HG03097 (cell line): ENCODE data around the gene DMRT2.

Experiments
- ATAC-seq: cut with Tn5 transposase; IDR thresholded peaks from one replicate; pipeline ENCODE4 v1.9.1; 2021; ENCODE audit not compliant: unreplicated experiment, low FRiP score

Gene DMRT2

DNA sequence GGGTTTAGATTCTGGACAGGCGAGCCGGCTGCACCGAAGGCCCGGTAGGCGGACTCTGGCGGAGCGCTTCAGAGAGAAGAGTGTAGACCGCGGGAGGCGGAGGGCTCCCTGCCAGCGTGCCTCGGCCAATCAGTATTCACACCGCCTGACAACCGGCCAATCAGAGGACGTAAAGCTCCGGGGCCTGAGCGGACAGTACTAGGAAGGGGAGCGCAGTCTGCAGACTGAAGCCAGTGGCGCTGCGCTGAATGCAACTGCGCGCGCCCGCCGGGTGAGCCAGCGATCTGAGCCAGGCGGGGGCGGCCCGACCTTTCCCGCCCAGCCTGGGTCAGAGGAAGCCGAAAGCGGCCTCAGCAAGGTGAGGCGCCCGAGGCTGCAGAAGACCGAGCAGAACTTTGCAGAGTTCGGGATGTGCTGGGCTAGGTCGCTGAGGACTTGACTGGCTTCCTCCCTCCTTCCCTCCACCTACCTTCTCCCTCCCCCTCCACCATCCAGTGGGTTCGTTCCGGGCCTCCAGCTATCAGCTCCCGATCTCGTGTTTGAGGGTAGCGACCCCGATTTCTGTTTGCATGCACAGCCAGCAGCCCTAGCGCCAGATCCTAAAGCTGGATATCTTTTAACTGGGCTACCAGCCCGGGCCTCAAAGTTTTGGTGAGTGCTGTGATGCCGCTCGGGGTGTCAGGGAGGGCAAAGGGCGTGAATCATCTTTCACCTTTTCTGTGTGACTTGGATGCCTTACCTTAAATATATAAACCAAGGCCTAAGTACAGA is at the start of gene DMRT2:
DMRT2 (plus strand) TSS at position 233 of the 771 bp plus-strand sequence. CDS start 1,257 bp downstream, outside the sequence.
- no peak for ATAC-seq

DNA sequence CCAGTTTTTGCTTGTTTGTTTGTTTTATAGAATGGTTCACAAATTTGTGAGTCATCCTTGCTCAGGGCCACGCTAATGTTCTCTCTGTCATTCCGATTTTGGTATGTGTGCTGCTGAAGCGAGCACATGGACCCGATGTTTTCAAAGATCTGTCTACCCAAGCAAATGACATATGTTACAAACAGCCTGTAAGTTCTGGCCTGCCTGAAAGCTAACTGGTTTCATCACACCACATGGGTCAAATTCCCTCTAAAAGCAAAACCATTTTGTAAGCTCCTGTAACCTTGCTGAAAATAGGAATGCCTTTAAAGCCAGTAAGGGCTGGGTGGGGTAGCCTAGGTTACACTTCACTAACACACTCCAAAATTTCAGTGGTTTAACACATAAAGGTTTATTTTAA is 48.3 kb upstream of the DMRT2 start:
- ATAC-seq, result no peak

DNA sequence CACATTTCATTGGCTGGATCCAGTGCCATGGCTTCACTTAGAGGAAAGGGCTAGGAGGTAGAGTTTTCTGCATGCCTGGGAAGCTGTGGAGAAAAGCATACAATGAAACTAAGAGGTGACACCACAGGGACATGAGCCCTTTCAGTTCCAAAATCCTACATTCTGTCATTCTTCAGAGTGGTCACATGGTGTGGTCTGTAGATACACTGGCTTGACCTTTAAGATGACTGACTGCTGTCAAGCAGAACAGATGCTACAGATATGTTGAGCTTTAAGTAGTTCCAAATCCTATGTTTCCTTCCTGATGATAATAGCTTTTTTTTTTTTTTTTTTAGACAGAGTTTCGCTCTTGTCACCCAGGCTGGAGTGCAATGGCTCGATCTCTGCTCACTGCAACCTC is 47.5 kb upstream of the DMRT2 start:
- ATAC-seq, result no peak

DNA sequence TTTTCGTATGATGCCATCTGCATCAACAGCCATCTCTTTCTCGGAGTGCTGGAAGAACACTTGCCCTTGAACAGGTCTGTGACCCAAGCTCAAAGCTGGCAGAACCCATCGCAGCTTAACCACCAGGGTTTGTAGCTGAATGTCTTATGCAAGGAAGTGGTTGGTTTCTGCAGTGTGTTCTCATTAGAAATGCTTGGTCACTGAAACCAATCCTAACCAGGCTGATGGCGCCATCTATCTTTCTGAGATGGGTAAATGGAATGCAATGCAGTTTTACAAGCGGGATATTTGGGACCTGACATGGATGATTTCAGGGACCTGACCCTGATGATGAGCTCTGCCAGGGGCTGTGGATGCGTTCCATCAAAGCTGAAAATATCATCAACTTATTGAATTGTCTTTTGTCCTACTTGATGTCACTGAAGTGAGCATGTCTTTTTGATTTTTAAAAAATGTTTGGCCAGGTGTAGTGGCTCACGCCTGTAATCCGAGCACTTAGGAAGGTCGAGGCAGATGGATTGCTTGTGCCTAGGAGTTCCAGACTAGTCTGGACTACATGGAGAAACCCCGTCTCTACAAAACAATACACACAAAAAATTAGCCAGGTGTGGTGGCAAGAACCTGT is 45.0 kb upstream of the DMRT2 start:
- ATAC-seq, result peak; percentile 78

DNA sequence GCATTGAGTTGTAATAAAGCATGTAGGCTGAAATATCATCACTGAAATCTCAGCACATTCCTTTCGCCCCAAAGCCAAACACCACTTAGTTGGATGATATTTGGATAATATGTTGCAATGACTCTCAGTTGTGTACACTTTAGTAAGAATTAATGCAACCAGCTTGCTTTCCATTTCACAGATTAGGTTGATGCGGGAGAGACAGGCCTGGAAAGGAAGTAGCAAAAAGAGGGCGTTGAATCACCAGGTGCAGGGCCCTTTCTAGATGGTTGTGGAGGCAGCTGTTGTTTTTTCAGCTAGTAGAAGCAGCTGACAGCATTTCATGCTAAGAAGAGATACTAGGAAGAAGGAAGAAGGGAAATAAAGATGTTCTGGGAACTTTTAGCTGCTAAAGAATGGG is 42.8 kb upstream of the DMRT2 start:
- no peak for ATAC-seq

DNA sequence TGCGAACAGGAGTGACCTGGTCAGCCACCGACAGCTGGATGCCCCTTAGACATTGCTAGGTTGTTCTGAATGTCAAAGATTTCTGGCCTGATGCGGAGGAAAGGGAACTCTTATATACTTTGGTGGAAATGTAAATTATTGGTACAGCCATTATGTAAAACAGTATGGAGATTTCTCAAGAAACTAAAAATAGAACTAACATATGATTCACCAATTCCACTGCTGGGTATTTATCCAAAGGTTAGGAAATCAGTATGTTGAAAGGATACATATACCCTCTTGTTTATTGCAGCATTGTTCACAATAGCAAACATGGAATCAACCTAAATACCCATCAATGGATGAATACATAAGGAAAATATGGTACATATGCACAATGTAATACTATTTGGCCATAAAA is 41.9 kb upstream of the DMRT2 start:
- ATAC-seq, result no peak

DNA sequence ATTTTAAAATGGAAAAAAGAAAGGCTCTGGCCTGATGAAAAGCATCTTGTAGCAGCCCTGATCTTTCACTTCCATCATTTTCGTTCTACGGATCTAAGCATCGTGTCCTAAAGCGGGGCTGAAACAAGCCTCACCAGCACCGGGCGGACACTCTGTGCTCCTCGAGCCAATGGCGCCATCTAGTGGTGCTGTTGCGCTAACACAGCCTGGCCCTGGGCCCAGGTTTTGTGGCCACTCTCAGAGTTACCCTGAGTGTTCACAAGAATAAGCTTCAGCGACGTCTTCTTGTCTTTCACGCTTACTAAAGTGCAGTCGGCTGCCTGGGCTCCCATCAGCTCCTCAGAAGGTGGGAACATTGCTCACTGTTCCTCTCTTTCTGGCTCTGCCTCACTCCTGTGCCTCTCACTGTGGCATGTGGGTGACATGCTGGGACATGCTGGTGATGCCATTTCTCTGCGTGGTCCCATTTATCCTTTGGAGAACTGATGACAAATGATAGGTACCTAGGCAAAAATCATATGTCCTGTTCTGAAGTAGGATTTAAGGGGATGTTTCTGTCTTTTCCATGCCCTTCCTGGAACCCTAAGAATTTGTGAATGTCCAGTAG is 41.0 kb upstream of the DMRT2 start:
- peak; percentile 85 for ATAC-seq

DNA sequence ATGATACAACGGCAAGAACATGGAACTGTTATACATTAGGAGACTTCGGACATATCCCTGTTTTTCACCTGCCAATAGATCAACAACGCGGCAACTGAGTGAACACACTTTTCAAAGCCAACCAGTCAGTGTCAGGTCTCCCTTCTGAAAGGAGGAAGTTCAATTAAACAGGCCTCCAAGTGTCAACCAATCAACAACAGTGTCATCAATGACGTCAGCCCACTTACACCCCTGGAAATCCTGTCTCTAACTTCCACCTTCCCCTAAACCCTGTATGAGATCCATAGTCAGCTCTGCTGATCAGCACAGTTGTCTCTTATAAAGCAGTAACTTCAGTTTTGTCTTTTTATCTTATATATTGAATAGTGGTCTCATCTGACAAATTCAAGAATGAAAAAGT is 37.1 kb upstream of the DMRT2 start:
- no peak for ATAC-seq

DNA sequence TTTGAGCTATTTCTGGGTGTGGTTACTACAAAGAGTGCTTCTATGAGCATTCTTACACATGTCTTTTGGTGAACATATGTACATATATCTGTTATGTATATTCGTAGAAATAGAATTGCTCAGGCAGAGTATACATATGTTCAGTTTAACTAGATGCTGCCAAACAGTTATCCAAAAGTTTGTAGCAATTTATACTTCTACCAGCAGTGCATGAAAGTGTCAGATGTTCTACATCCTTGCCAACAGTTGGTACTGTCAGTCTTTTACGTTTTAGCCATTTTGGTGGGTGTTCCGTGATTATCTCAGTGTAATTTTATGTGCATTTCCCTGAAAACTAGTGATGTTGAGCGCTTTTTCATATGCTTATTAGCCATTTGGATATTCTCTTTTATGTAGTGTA is 35.9 kb upstream of the DMRT2 start:
- no peak for ATAC-seq

DNA sequence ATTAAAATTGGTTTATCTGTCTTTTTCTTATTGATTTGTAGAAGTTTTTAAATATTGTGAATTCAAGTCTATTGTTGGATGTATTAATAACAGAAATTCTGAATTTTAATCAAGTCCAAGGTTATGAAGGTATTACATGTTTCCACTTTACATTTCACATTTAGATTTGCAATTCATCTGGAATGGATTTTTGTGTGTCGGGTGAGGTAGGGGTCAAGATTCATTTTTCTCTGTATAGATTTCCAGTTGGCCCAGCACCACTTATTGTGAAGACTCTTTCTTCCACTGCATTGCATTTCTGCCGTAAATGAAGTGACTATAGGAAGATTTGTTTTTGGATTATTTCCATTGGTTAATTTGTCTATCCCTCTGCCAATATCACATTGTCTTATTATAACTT is 35.5 kb upstream of the DMRT2 start:
- no peak for ATAC-seq

DNA sequence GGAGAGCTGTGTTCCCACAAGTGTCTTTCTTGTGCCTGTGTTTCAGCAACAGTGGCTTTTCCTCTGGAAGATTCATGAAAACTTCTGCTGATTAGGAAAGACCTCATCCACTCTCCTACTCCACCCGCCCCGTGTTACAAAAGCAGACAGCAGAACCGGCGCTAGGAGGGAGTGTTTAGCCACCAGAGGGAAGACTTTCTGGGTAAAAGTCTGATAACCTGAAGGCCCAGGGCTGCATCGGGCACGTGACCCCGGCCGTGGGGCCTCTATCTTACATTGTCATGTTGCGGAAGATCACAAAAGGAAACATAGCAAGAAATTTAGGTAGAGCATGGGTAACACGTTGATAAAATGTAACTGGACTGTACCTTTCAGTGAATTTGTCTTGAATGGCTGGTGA is 32.0 kb upstream of the DMRT2 start:
- ATAC-seq, result no peak

DNA sequence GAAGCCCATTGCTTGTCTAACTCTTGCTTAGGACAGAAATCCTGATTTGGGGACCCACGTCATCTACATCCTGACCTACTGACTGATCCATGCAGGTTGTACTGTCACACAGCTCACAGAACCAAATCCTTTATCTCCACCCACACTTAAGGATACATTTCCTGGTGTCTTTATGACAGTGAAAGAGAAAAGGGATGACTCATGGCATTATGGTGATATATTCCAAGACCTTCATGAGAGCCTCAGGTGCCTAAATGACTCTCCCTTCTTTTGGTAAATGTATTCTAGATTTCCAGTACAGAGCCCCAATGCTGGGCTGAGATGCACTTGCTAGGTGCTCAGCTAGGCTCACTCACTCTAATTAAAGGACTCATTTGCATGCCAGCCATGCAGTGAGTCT is 26.0 kb upstream of the DMRT2 start:
- no peak for ATAC-seq

DNA sequence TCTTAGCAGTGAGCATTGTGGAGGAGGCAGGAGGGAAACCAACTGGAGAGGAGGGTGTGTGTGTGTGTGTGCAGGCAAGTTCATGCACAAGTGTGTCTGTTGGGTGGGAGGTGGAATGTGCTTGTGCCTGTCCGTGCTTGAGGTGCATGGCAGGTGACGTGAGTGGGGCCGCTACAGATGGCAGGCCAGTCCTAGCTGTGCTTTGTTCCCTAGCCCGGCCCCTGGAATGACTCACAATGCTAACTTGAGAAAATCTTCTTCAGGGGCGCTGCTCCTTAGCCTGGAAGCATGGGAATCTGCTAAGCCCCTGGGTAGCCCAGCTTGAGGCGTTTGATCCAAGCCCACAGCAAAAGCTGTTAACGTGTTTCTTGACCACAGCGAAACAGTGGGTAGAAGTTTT is 25.0 kb upstream of the DMRT2 start:
- ATAC-seq, result no peak

DNA sequence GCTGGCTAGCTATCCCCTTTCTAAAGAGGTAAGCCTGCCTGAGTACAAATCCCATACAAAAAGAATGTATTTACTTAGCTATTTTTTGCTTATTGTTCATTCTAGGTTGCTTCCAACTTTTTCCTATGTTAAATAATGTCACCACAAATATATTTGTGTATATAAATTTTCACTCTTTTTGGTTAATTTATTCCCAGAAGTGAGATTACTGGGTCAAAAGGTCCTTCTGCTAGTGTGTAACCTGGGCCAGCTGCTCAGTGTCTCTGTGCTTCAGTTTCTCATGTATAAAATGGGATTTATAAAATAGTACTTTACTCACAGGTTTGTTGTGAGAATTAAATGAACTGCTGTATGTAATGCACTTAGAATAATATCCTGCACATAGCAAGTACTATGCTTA is 23.9 kb upstream of the DMRT2 start:
- ATAC-seq, result no peak

DNA sequence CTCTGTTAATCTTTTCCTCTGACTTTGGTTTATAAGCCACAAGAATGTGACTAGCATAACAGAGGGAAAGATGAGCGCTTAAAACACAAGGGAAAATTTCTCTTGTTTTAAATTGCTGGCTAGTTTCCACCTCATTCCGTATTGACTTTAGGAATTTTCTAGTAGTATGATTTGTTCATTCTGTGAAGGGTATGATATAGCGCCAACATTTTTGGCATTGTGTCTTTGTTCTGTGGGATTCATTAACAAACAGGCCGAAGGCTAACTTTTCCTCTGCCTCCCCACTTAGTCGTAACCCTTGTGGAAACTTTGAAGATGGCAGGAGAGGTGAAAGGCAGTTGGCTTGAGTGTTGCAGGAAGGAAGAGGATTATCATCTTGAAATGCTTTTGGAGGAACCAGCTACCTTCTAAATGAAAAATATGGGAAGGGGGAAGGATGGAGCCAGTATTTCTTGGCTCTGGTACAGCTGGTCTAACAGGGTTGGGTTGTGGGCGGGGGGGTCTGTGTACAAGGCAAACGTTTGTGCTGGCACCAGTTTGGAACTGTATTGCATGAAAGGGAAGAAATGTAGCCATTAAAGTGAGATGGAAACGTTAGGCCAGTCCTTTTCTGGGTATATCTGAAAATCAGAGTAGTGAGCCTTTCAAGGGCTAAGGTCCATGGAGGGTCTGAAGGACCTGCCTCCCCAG is 21.5 kb upstream of the DMRT2 start:
- ATAC-seq, result no peak

DNA sequence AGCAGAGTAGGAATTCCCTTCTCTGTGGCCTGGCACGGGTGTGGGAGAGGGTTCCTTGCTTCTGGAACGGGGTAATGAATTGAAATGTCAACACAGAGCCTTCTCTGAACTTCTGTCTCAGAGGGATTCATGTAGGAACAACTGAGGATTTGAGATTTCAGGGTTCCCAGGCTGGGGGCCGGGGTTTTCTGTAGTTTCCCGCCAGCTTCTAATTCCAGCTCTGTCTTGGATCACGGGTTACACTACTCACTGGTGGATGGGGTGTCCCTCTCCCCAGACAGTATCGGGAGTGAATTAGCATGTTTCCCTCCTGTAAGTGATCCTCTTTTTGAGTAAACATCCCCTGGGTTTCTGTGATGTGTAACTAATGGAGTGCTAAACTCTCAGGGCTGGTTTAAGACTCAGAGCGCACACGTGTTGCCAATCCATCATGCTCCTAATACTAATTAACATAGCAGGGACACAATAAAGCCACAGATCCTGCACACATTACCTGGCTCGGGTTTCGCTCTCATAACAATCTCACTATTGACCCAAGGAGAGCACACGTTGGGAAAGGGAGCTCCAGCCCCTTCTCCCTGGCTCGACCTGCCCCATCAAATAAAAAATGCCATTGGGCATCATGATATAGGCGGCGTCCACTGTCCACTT is 18.1 kb upstream of the DMRT2 start:
- ATAC-seq, result no peak

DNA sequence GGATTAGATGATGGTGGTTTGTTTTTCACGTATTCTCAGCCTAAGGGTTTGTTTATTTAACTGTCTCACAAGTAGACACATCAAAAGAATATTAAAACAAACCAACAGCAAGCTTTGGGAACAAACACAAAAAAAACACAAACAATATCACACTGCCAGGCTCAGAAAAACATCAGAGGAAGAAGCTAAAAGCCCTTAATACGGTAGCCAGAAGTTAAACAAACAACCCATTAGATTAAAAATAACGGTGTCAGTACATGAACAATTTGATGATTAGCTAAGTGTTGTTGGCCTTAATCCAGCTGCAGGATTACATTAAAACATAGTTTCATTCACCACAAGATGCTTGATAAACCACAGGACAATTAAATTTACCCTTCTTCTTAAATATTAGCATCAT is 15.9 kb upstream of the DMRT2 start:
- no peak for ATAC-seq

DNA sequence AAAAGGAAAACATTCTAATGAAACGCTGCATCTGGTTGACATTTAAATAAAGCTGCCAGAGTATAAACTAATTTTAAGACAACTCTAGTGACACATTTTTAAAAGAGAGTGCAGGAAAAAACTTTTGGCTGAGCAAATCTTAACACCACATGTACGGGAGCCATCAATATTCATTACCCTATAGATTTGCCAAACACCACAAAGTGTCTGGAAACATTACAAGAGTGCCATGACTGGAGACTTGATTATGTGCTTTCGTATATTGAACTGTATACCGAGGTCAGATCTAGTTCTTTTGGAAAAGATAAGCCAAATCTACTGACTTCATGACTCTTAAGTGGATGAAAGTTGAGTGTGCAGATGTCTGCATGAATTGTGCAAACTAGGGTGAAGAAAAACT is 10.6 kb upstream of the DMRT2 start:
- ATAC-seq, result no peak

DNA sequence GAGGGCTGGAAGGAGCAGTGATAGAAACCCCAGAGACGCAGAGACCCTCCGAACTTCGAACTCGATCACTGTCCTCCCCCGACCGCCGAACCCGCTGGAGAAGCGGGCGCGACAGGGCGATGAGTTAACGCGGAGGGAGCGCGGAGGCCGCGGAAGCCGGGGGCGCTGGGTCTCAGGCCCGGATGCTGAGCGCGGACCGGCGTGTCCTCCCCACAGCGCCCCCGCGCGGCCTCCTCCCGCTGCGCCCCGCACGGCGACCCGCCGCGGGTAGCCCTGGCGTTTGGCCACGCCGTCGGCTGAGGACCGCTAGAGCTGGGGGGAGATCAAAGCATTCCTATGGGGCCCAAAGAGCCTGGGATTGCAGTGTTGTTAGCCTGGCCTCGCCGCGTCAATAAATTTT is 7.7 kb upstream of the DMRT2 start:
- ATAC-seq, result no peak

DNA sequence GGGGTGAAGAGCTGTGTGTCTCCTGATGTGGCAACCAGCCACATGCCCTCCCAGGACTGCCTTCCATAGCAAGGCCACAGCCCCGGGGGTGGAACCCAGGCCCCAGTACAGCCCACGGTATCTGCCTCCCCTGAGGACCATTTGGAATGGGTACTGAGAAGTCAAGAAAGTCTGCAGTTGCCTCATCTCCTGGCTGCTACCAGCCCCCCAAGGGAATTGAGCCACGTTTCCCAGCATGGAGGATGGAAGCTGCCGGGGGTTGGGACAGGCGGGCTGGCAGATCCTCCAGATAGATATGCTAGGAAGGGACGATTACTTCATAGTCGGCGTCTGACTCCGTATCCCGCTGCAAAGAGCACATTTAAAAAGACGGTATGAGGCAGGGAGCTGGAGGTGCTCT is 5.5 kb upstream of the DMRT2 start:
- no peak for ATAC-seq
